Putamen (tissue), 1 donor: Measurements from ENCODE around the gene SCAMP3.
"Not testable (repeated sequence)": the region's sequence is repeated elsewhere in the genome, so short reads cannot be mapped to it uniquely, and the experiment has no call there.

Experiments used
- DNase-seq: peaks from one replicate; pipeline ENCODE4 v3.0.0-alpha.2; 2016; ENCODE audit warnings: low spot score

SCAMP3 gene

DNA sequence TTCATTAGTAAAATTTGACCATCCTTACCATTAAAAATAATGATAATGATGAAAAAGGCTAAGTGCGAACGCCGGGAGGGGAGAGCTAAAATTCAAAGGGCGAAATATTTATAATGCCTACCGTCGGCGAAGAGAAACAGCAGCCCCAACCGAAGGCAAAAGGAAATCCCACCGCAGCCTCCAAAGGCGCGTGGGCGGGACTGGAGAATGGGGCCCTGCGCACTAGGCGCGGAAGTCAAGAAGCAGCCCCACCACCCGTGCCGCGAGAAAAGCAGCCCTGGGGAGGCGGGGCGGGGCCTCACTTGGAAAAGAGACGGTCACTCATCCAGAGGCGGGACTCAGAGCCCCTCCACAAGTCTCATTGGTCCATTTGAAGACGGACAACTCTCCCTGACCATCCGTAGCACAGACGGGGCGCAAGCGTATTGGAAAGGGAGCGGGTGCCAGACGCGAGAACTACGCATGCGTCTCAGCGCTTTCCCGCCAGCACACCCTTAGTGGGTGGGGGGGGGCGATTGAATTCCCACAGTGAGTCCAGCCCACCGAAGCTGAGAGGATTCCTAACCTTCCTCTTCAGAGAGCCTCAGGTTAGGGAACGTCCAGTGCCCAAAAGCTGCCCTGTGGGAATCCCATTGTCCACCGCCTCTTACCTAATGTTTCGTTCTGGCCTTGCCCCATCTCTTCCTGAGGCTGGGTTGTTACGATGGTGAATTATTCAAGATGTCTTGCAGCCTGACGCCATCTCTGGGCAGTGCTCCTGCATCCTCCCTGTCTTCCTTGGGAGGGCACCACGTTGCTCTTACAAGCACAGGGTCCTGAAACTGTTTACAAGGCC is 34.7 kb downstream of the SCAMP3 start:
- DNase-seq: peak; percentile 99

DNA sequence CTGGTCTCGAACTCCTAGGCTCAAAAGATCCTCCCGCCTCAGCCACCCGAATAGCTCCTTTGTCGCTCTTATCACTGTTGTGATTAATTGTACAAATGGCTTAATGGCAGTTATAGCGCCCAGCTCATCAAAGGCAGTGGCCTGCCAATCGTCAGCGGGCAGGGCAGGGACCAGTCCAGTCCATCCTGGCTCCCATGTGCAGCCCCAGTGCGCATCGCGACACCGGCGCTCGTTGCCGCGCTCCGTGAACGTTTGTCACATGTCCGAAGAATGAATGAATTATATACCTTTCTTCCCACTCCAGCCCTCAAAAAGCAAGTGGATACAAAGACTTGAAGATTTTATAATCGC is 35.3 kb downstream of the SCAMP3 start:
- no peak for DNase-seq

DNA sequence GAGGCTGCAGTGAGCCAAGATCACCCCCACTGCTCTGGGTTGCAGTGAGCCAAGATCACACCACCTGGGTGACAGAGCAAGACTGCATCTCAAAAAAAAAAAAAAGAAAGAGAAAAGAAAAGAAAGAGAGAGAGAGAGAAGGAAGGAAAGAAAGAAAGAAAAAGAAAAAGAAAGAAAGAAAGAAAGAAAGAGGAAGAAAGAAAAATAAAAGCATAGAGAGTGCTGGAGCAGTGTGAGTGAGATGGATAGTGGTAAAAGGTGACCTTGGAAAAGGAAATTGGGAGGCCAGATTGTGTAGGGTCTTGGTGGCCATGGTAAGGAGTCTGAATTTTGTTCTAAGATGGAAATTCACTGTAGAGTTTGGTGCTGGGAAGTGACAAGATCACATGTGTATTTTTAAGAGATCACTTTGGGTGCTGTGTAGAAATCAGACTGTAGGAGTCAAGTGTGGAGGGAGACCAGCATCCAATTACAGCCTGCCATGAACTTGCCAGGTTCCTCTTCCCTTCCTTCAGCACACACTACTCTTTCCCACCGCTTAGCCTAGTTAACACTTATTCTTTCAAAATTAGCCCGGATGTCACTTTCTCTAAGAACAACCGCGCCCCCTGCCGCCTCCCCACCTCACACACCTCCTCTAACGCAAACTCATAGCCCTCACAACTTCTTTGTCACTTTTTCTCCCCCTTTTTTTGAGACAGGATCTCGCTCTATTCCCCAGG is 35.8 kb downstream of the SCAMP3 start:
- DNase-seq: peak; percentile 69

DNA sequence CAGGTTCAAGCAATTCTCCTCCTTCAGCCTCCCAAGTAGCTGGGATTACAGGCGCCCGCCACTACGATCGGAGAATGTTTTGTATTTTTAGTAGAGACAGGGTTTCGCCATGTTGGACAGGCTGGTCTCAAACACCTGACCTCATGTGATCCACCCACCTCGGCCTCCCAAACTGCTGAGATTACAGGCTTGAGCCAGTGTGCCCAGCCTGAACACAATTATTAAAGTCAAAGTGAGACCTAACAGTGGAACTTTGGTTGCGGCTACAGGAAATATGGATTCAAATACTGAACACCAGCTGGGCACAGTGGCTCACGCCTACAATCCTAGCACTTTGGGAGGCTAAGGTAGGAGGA is 36.8 kb downstream of the SCAMP3 start:
- not testable (repeated sequence) for DNase-seq

DNA sequence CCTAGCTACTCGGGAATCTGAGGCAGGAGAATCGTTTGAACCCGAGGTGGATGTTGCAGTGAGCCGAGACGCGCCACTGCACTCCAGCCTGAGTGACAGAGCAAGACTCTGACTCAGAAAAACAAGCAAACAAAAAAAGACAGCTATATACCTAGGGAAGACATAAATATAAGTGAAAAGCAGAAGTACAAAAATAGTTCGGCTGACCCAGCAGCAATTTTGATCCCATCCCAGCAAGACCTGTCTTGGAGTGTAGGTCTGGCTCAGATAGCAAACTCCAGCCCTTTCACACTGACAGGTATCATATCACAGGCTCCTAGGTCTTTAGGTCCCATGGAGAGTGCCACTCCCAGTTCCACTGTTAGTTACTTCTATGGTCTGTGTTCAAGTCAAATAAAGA is 39.1 kb downstream of the SCAMP3 start:
- DNase-seq: no peak

DNA sequence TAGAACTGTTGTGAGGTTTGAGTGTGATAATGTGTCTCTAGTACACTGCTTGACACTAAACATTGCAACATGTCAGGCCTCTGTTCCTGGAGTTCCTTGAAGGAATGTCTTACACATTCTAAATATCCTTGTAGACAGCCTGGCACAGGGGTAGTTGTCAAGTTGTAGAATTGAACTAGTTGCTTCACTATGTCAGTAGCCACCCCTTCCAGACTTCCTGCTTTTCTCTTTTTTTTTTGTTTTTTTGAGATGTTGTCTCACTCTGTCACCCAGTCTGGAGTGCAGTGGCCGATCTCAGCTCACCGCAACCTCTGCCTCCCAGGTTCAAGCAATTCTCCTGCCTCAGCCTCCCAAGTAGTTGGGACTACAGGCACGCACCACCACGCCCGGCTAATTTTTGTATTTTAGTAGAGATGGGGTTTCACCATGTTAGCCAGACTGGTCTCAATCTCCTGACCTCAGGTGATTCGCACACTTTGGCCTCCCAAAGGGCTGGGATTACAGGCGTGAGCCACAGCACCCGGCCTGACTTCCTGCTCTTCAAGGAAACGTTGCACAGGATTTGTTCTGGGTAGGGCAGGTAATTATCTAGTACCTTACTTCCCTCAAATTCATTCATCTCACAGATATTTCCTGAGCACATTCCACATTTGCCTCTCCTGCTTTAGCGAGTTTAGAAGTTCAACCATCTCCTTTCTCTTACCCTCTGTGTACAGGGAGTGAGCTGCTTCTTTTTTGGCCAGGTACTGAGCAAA is 41.8 kb downstream of the SCAMP3 start:
- DNase-seq: not testable (repeated sequence)

DNA sequence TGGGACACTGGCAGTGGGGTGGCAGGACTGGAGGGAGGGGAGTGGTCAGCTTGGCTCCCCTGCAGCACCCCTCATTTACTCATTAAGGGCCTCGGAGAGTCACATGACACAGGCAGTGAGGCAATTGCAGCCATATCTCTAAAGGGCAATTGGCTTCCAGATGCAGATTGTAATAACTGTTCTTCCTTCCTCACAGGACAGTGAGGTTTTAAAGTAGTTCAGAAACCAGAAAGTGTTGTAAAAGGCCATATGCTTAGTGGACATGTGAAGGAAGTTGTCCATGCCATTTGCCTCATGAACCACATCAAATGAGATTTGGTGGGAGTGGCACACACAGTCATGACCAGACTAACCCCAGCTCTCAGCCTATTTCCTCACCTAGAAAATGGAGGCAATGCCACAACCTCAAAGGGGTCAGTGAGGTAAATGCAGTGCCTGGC is 42.5 kb downstream of the SCAMP3 start:
- DNase-seq: peak; percentile 71

DNA sequence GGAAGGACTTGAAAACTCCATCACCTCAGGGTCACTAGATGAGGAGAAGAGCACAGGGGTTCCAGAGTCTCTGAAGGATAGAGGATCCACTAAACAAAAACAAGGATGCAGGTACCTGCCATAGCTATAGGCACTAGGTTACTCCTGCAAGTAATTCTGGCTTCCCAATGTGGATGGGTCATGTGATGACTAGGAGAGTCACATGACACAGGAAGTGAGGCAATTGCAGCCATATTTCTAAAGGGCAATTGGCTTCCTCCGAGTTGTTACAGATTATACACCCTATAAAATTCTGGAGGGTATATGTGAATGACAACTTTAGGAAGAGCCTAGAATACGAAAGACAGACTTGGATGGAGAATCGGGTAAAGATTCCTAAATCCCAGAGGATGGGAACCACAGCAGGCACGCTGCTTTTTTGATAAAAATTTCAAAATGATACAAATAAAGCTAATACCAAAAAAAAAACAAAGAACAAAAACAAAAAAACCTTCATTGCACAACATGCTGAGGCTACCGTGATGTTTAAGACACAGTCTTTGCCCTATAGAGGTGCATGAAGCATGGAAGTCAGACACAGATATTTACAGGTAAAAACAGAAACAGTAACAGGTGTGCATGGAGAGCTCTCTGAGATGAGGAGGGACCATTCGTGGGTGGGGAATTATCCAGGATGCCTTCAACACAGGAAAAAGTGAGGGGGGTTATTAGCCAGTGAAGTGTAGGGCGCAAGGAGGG is 43.1 kb downstream of the SCAMP3 start:
- peak; percentile 88 for DNase-seq

DNA sequence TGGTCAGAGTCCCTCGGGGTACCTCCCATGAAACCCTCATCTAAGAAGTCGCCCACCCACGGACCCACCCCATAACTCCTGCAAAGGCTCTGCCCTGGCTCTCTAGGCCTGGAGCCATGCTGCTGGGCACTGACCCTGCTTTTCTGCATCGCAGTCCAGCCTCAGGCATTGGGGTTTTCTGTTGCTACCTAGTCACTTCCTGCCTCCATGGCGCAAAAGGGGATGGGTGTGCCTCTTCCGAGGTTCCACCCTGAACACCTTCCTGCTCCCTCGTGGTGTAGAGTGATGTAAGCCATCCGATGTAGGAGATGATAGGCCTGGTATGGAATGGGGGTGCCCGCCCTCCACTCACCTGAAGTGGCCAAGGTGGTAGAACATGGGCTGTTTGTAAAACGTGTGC is 47.5 kb downstream of the SCAMP3 start:
- DNase-seq: not testable (repeated sequence)

DNA sequence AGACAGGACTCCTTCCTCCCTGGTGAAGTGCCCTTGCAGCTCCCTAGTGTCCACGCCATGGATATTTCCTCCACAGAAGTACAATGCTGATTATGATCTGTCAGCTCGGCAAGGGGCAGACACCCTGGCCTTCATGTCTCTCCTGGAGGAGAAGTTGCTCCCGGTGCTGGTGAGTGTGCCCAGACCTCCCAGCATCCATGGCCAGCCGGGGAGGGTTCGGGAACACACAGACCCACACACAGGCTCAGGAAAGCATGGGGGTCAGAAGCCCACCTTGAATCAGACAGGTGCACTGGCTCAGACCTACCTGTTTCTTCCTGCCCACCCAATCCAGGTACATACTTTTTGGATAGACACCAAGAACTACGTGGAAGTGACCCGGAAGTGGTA is 50.1 kb downstream of the SCAMP3 start:
- not testable (repeated sequence) for DNase-seq

DNA sequence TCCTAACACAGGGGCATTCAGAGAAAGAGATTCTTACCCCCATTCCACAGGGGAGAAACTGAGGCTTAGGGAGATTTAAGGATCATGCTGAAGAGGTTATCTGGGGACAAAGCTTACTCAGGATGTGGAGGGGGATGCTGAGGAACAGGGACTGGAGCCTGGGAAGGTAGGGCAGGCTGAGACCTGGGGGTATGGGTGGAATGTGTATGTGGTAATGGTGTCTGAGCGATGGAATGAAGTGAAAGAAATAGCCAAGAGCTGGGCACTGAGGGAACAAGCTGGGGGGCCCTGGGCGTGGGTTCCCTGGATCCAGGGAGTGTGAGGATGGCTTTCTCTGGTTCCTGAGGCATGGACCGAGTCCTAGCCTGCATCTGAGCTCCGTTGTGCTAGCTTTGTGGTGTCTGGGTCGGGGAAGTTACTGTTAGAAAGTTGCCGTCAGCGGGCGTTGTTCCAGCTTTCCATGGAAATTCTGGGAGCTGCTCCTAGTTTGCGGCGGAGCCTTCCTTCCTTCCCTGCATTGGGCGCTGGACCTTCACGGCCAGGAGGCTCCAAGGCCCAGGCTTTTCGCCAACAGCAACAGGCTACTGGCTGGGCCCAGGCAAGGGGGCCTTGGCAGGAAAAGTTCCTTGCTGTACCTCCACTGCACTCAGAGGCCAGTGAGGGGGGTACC is 50.6 kb downstream of the SCAMP3 start:
- not testable (repeated sequence) for DNase-seq

DNA sequence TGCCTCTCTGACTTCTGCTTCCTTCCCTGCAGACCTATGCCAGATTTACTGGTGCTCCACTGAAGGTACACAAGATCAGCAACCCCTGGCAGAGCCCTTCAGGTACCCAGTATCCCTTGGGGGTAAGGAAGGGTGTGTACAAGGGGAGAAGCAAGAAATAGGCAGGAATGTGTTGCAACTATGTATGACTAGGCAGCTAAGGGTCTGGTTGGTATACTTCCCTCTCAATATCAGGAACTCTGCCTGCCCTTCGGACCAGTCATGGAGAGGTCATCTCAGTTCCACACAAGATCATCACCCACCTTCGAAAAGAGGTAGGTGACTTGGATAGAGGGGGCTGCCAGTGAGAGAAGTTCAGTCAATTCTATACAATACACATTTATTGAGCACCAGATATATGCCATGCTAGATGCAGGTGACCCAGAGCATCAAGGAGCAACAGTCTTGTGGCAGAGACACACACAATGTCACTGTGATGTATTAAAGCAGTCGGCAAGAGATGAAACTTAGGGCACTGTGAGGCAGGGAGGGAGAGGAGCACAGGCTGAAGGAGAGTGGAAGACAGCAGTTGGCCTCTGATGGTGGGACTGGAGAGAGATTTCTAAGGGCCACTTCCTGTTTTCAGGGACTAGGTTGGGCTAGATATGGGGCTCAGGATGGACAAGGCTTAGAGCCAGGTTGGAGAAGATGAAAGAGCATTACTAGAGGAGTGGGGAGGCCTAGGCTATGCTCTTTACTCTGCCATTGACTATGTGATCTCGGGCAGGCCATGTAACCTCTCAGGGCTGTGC is 51.7 kb downstream of the SCAMP3 start:
- no peak for DNase-seq

DNA sequence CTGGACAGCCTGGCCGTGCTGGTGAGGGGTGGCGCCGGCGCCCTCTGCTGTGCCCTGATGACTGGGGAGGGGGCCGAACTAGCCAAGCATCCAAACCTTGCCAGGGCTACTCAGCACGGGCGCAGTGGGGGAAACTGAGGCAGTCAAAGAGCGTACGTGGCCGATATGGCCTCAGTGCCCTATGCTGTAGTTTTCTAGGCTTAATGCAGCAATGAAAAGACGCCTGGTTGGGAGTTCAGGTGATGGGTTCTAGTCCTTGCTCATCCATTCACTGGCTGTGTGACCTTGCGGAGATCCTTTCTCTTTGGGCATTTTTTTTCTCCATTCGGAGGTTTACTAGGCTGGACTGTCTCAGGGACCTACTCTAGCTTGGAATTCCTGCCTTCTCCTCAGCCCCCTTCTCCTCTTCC is 52.8 kb downstream of the SCAMP3 start:
- DNase-seq: no peak

DNA sequence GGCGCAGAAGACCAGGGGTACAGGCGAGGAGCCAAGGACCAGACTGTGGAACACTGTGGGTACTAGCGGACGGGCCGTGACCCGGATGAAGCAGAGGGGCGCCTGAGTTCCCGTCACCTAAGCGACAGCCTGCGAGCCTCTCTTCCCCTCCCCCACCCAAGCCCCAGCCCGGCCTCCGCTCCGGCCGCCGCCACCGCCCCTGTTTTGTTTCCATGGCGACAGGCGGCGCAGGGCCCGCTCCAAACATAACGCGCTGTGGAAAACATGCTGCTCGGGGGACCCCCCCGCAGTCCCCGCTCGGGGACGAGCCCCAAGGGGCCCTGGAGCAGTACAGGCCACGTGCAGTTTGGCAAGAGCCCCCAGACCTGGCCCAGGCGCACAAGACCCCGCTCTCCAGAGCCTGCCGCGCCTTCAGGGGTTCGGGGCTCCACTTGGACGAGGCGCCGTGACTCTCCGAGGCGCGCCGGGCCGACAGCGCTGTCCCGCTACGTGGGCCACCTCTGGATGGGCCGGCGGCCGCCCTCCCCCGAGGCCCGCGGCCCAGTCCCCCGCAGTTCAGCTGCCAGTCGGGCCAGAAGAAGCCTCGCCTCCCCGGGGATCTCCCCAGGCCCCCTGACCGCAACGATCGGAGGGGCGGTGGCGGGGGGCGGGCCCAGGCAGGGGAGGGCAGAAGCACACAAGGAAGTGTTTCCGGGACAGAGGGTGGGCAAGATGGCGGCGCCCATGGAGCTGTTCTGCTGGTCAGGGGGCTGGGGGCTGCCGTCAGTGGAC is 53.4 kb downstream of the SCAMP3 start, which contains the start of gene MTX1:
MTX1 (plus strand) TSS at position 155 of the 771 bp plus-strand sequence; CDS start at position 265, 110 bp downstream.
- DNase-seq: peak; percentile 84

DNA sequence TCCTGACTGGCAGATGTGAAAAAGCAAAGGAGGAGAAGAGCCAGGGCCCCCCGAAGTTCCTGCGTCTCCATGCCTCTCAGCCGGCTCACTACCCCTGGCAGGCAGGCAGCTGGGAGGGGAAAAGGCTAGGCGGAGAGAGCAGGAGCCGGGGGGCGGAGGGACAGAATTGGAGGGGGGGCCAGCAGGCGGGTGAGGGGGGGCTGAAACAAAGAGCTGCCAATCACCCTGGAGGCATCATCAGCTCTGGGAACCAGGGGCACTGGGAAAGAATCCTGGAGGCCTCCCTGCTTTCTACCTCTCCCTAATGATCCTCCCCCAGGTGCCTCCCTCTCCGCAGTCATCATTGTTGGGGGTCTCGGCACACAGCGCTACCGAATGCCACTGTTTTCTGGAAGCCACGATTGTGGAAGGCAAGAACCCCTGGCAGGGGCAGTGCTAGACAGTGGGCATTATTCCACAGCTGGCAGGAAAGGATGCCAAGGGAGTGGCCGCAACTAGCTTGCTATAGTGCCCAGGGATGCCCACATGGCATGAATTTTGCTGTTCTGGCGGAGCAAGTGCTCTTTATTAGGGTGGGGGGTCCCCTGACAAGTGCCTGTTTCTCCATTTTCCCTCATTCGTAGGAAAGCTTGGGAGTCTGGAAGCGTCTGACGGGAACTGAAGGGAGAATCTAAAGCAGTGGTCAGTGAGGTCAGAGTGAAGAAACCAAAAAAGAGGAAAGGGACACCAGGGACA is 54.2 kb downstream of the SCAMP3 start, which contains the start of gene THBS3:
THBS3 (minus strand) TSS at position 92 of the 735 bp plus-strand sequence; CDS start at position 71, 21 bp downstream.
- peak; percentile 57 for DNase-seq

DNA sequence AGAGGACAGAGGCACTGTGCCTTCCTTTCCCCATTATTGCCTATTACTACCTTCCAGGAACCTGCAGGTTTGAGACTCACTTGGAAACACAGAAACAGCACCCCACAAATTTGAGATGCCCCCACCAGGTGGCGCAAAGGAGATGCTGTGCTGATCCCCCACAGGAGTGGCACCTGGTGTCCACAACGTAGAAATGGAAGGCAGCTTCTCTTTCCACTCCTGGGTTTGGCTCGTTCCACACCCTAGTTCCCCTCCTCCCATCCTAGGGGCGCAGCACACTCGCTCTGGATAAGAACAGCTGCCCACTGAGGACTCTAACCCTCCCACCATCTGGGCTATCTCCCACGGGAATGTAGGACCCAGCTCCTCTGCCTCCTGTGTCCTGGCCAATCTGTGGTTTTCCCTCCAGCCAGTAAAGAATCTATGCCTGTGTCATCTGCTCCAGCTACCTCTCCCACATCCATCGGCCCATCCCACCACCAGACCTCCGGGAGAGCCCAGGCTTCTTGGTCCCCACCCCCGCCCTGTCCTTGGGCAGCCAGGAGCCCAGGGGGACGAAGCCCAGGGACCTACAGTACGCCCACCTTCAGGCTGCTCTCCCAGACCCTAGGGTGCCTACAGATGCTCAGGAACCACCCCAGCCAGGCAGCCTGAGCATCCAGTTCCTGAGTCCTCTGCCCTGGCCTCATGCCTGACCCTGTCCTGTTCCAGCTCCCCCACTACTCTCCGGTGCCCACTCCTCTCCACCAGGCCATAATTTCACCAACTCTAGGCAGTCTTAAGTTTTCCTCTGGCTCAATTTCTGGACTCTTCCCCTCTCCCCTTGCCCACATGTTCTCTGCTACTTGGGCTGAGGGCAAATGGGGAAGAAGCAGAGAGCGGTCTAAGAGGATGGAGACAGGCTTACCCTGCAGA is 55.0 kb downstream of the SCAMP3 start:
- DNase-seq: peak; percentile 70
